ENCODE measurements around the gene OR6S1. TPM values are rescaled to one million over a fixed set of nuclear protein-coding genes. Genes with fewer than 3 reads are reported as not detected.

OR6S1 gene
- total RNA-seq, 3 donors from 2014 or later (not counting 1 experiment from before 2014, with no cell fraction given): not detected

- peaks cover 32% of the 10 kb centered on the region for H3K4me1 ChIP-seq (ENCODE audit: control insufficient read depth, insufficient read depth, low read length)
- H3K27ac Mint-ChIP-seq: peak overlapping the region; percentile 84 to 93
- peaks cover 35 to 60% of the 10 kb centered on the region in 2 donors for H3K27me3 Mint-ChIP-seq (ENCODE audit: low read depth in 2 of 2)
- H3K27me3 ChIP-seq (ENCODE audit: control insufficient read depth, insufficient read depth, low read length): peaks cover 11% of the 10 kb centered on the region
- ATAC-seq (peak; percentile 64 to 74 (median 66)), DNase-seq (peak in 1 of 2 donors; percentile 82)
- H3K36me3 ChIP-seq (ENCODE audit: control insufficient read depth, insufficient read depth, low read length): no peaks in the 10 kb centered on the region
- no peak overlapping the region for H3K27ac ChIP-seq (ENCODE audit: low read length)
- H3K4me3 ChIP-seq (ENCODE audit: low read length): peak overlapping the region; percentile 44
- no peaks in the 10 kb centered on the region for H3K9me3 Mint-ChIP-seq
- intact Hi-C loops (cut with micrococcal nuclease): loop anchor here (1.0 kb wide), 1 partner anchor 48 kb away; no protein-coding TSS in a partner anchor
- H3K36me3 Mint-ChIP-seq: no peaks in the 10 kb centered on the region
- H3K4me1 Mint-ChIP-seq: peaks cover 42 to 47% of the 10 kb centered on the region in 2 donors
- TF ChIP-seq, protein P1, sequence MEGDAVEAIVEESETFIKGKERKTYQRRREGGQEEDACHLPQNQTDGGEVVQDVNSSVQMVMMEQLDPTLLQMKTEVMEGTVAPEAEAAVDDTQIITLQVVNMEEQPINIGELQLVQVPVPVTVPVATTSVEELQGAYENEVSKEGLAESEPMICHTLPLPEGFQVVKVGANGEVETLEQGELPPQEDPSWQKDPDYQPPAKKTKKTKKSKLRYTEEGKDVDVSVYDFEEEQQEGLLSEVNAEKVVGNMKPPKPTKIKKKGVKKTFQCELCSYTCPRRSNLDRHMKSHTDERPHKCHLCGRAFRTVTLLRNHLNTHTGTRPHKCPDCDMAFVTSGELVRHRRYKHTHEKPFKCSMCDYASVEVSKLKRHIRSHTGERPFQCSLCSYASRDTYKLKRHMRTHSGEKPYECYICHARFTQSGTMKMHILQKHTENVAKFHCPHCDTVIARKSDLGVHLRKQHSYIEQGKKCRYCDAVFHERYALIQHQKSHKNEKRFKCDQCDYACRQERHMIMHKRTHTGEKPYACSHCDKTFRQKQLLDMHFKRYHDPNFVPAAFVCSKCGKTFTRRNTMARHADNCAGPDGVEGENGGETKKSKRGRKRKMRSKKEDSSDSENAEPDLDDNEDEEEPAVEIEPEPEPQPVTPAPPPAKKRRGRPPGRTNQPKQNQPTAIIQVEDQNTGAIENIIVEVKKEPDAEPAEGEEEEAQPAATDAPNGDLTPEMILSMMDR (IDR thresholded peaks at IDR 0.05): no peak
- no peaks in the 10 kb centered on the region for H3K9me3 ChIP-seq (ENCODE audit: control insufficient read depth, insufficient read depth, low read length)
- H3K4me3 Mint-ChIP-seq: peak overlapping the region; percentile 87
- WGBS (ENCODE audit: insufficient coverage): 8% methylated on average over 44 of the region's 45 CpGs
These were observed 8.4 kb downstream of the OR6S1 start for GRCh38 chr14:20632831-20633691.

DNA sequence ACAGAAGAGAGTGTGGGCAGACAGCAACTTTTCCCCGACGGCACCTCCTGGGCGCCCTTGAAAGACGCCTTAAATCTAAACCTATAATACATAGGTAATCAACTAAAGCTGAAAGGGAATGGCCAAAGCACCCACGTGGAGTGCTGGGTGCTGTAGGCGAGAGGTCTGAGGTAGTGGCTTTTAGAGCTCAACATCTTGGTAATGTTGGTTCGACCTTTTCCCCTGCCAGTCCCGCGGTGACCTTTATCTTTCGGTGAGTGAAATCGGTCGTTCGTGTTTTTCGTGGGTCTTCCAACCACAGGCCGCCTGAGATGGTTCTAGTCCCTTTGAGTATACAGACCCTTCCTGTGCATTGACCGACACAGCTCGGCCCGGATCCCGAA lies 9.1 kb downstream of the OR6S1 start:
- TF ChIP-seq, protein P1 (IDR thresholded peaks at IDR 0.05): no peak
- Mint-ChIP-seq H3K27ac (peak overlapping the region; percentile 84 to 93), H3K9me3 (no peaks in the 10 kb centered on the region), H3K27me3 (ENCODE audit: low read depth in 2 of 2) (peaks cover 39 to 64% of the 10 kb centered on the region in 2 donors), H3K4me3 (peak overlapping the region; percentile 87), H3K4me1 (peaks cover 42 to 49% of the 10 kb centered on the region in 2 donors), H3K36me3 (no peaks in the 10 kb centered on the region)
- ATAC-seq (peak in 2 of 3 donors; percentile 14 to 22), DNase-seq (peak in 1 of 2 donors; percentile 45)
- Histone ChIP-seq H3K36me3 (ENCODE audit: control insufficient read depth, insufficient read depth, low read length) (no peaks in the 10 kb centered on the region), H3K4me1 (ENCODE audit: control insufficient read depth, insufficient read depth, low read length) (peaks cover 32% of the 10 kb centered on the region), H3K27ac (ENCODE audit: low read length) (no peak overlapping the region), H3K9me3 (ENCODE audit: control insufficient read depth, insufficient read depth, low read length) (no peaks in the 10 kb centered on the region), H3K4me3 (ENCODE audit: low read length) (peak overlapping the region; percentile 44), H3K27me3 (ENCODE audit: control insufficient read depth, insufficient read depth, low read length) (peaks cover 9% of the 10 kb centered on the region)
- 1% methylated on average over 15 of the region's 19 CpGs for WGBS (ENCODE audit: insufficient coverage)
- intact Hi-C loops (cut with micrococcal nuclease): loop anchor here (1.0 kb wide), 1 partner anchor 49 kb away; no protein-coding TSS in a partner anchor

- Histone ChIP-seq H3K9me3 (ENCODE audit: control insufficient read depth, insufficient read depth, low read length) (no peaks in the 10 kb centered on the region), H3K27ac (ENCODE audit: low read length) (no peak overlapping the region), H3K36me3 (ENCODE audit: control insufficient read depth, insufficient read depth, low read length) (no peaks in the 10 kb centered on the region), H3K4me3 (ENCODE audit: low read length) (peak overlapping the region; percentile 44), H3K4me1 (ENCODE audit: control insufficient read depth, insufficient read depth, low read length) (peaks cover 32% of the 10 kb centered on the region), H3K27me3 (ENCODE audit: control insufficient read depth, insufficient read depth, low read length) (peaks cover 11% of the 10 kb centered on the region)
- Mint-ChIP-seq H3K27me3 (ENCODE audit: low read depth in 2 of 2) (peaks cover 41 to 64% of the 10 kb centered on the region in 2 donors), H3K4me1 (peaks cover 42 to 52% of the 10 kb centered on the region in 2 donors), H3K4me3 (peak overlapping the region; percentile 82), H3K27ac (peak overlapping the region; percentile 84 to 93), H3K9me3 (no peaks in the 10 kb centered on the region), H3K36me3 (no peaks in the 10 kb centered on the region)
- TF ChIP-seq, protein P1 (IDR thresholded peaks at IDR 0.05): no peak
- WGBS (ENCODE audit: insufficient coverage): 3% methylated on average over 16 of the region's 18 CpGs
- ATAC-seq (no peak), DNase-seq (peak in 1 of 2 donors; percentile 41)
- intact Hi-C loops (cut with micrococcal nuclease): loop anchor here (1.0 to 2.0 kb wide), 2 partner anchors 19 to 49 kb away; no protein-coding TSS in a partner anchor
These were observed 9.6 kb downstream of the OR6S1 start for GRCh38 chr14:20631880-20632389.

Data from natural killer cell (primary cell).